ENCODE data around the gene UBE2V1.

DNA sequence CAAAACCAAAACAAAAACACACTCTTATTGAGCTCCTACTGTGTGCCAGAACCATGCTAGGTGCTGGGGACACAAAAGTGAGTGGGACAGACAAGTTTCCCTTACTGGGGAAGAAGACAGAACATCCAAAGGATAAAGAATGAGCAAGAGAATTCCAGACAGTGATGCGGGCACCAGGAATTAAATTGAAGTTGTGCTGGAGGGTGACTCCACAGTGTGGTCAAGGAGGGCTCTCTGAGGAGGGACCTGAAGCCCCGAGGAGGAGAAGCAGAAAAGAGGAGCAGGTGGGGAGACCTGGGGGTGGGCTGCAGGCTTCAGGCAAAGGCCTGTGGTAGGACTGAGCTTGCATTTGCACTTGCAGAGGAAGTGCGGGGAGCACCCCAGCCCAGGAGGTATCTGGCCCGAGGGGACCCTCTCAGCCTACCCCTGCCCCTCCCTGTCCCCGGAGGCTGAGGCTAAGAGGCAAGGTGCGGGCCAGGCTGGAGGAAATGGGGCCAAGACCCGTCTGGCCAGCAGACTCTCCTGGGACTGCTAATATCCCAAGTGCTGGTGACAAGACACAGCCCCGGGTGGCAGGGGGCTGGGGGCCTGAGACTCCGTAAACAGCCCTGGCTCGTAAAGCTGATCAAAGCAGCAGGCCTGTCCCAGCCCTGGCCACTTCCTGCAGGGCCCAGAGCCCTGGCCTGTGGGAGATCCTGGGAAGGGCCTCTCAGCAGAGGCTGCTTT is 73.1 kb downstream of the UBE2V1 start:
- TF ChIP-seq, protein P1, sequence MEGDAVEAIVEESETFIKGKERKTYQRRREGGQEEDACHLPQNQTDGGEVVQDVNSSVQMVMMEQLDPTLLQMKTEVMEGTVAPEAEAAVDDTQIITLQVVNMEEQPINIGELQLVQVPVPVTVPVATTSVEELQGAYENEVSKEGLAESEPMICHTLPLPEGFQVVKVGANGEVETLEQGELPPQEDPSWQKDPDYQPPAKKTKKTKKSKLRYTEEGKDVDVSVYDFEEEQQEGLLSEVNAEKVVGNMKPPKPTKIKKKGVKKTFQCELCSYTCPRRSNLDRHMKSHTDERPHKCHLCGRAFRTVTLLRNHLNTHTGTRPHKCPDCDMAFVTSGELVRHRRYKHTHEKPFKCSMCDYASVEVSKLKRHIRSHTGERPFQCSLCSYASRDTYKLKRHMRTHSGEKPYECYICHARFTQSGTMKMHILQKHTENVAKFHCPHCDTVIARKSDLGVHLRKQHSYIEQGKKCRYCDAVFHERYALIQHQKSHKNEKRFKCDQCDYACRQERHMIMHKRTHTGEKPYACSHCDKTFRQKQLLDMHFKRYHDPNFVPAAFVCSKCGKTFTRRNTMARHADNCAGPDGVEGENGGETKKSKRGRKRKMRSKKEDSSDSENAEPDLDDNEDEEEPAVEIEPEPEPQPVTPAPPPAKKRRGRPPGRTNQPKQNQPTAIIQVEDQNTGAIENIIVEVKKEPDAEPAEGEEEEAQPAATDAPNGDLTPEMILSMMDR (IDR thresholded peaks at IDR 0.05; ENCODE audit: low read depth, low read length), result no peak
- no peak for TF ChIP-seq EZH2phosphoT487 (IDR thresholded peaks at IDR 0.05; ENCODE audit: low read depth)
